H1 (cell line): ENCODE measurements around the gene PLP2. TPM values are rescaled to one million over a fixed set of nuclear protein-coding genes. Genes with fewer than 3 reads are reported as not detected.

Source experiments
- CTCF ChIA-PET: fragments of 300-600 bp; sonication (Branson Sonifier 250); formaldehyde crosslinking; loops from one replicate; lab custom pipeline; 2021; ENCODE audit not compliant: partially characterized antibody; lab: Charles Lee
- POLR2A ChIA-PET: fragments of 300-600 bp; sonication (Branson Sonifier 250); formaldehyde crosslinking; loops from one replicate; lab custom pipeline; 2021; ENCODE audit warnings: inconsistent platforms; ENCODE audit not compliant: partially characterized antibody; lab: Charles Lee
- DNase-seq, 2 experiments: peaks; one replicate each; pipeline versions ENCODE4 v3.0.0 to v3.0.0-alpha.2; 2010 to 2022; ENCODE audit warnings: low spot score in 2 of 2, low read depth in 1 of 2, mixed read lengths in 1 of 2
- FAIRE-seq: peaks from 2 replicates; lab custom pipeline; 2011; peaks lifted over from hg19 to GRCh38; lab: Jason Lieb, UNC
- H2AFZ ChIP-seq: 2 replicates; pipeline ENCODE4 v1.8.1; 2012; ENCODE audit warnings: low read length, inconsistent platforms
- H2AK5ac ChIP-seq: 2 replicates; pipeline ENCODE4 v1.6.1; 2013; ENCODE audit warnings: low read depth, low read length
- H2BK120ac ChIP-seq: replicated peaks from 2 replicates; pipeline ENCODE3; 2013; ENCODE audit warnings: low read depth, low read length, inconsistent platforms
- H2BK12ac ChIP-seq: 2 replicates; pipeline ENCODE4 v1.6.1; 2013; ENCODE audit warnings: low read depth, low read length
- H2BK15ac ChIP-seq: 2 replicates; pipeline ENCODE4 v1.6.1; 2013; ENCODE audit warnings: low read length
- H2BK20ac ChIP-seq: 2 replicates; pipeline ENCODE4 v1.6.1; 2013; ENCODE audit warnings: low read length
- H2BK5ac ChIP-seq: 2 replicates; pipeline ENCODE4 v1.6.1; 2013; ENCODE audit warnings: low read depth, low read length
- H3K14ac ChIP-seq: 2 replicates; pipeline ENCODE4 v1.6.1; 2013; ENCODE audit warnings: inconsistent platforms; ENCODE audit not compliant: insufficient read length
- H3K18ac ChIP-seq: 2 replicates; pipeline ENCODE4 v1.6.1; 2013; ENCODE audit warnings: low read length; ENCODE audit errors: extremely low read depth
- H3K23ac ChIP-seq: 2 replicates; pipeline ENCODE4 v1.6.1; 2013; ENCODE audit warnings: inconsistent platforms; ENCODE audit not compliant: insufficient read length
- H3K23me2 ChIP-seq: 2 replicates; pipeline ENCODE4 v1.6.1; 2013; ENCODE audit warnings: low read depth, low read length
- H3K27ac ChIP-seq: 2 replicates; pipeline ENCODE4 v1.6.1; 2011; ENCODE audit warnings: low read depth, low read length, inconsistent platforms
- H3K27me3 ChIP-seq, 4 experiments: replicated peaks in 1 of 4; 1 replicate in 1 of 4; 2 replicates in 3 of 4; pipeline versions ENCODE4 v1.6.1 to v1.8.1; 2011 to 2013; ENCODE audit warnings: low read length in 3 of 4, mild to moderate bottlenecking in 3 of 4, inconsistent platforms in 2 of 4, mixed read lengths in 2 of 4, moderate library complexity in 1 of 4; ENCODE audit not compliant: control insufficient read depth in 3 of 4, insufficient read depth in 3 of 4; ENCODE audit errors: extremely low read depth in 1 of 4
- H3K36me3 ChIP-seq, 4 experiments: 2 replicates each; pipeline versions ENCODE4 v1.6.1 to v1.8.1; 2011 to 2013; ENCODE audit warnings: mild to moderate bottlenecking in 4 of 4, low read length in 3 of 4, moderate library complexity in 2 of 4, control low read depth in 1 of 4, inconsistent platforms in 1 of 4; ENCODE audit not compliant: insufficient read depth in 4 of 4, control insufficient read depth in 2 of 4
- H3K4ac ChIP-seq: replicated peaks from 2 replicates; pipeline ENCODE3; 2013; ENCODE audit warnings: low read length, low read depth, mixed read lengths, inconsistent platforms; ENCODE audit not compliant: insufficient read length
- H3K4me1 ChIP-seq, 4 experiments: replicated peaks in 1 of 4; 1 replicate in 1 of 4; 2 replicates in 3 of 4; pipeline versions ENCODE4 v1.6.1 to v1.8.1; 2011 to 2013; ENCODE audit warnings: low read length in 3 of 4, inconsistent platforms in 2 of 4, mixed read lengths in 1 of 4; ENCODE audit not compliant: insufficient read depth in 4 of 4, control insufficient read depth in 3 of 4
- H3K4me2 ChIP-seq, 2 experiments: 2 replicates each; pipeline versions ENCODE4 v1.6.1 to v1.8.1; 2011 to 2013; ENCODE audit warnings: low read depth in 2 of 2, low read length in 2 of 2, control low read depth in 1 of 2, inconsistent platforms in 1 of 2, mild to moderate bottlenecking in 1 of 2; ENCODE audit not compliant: insufficient read depth in 1 of 2
- H3K4me3 ChIP-seq, 4 experiments: fragments of 200-600, 300-600 bp in 1 of 4; sonication (generic), shearing (Covaris generic), sonication (Bioruptor Twin) in 1 of 4; 2 replicates each; pipeline versions ENCODE4 v1.5.1 to v1.8.1; 2011 to 2016; ENCODE audit warnings: low read length in 4 of 4, low read depth in 3 of 4, control low read depth in 2 of 4, inconsistent platforms in 2 of 4, mild to moderate bottlenecking in 2 of 4, mixed read lengths in 1 of 4, moderate library complexity in 1 of 4; ENCODE audit not compliant: insufficient read depth in 2 of 4; ENCODE audit errors: extremely low read depth in 1 of 4
- H3K56ac ChIP-seq: replicated peaks from 2 replicates; pipeline ENCODE3; 2013; ENCODE audit warnings: low read depth, mild to moderate bottlenecking, mixed read lengths, low read length, inconsistent platforms; ENCODE audit not compliant: insufficient read length
- H3K79me1 ChIP-seq: 2 replicates; pipeline ENCODE4 v1.6.1; 2013; ENCODE audit warnings: low read depth, low read length, control low read depth
- H3K79me2 ChIP-seq, 2 experiments: 2 replicates each; pipeline versions ENCODE4 v1.6.1 to v1.8.1; 2012 to 2013; ENCODE audit warnings: low read length in 2 of 2, mild to moderate bottlenecking in 2 of 2, inconsistent platforms in 1 of 2; ENCODE audit not compliant: insufficient read depth in 2 of 2, control insufficient read depth in 1 of 2
- H3K9ac ChIP-seq, 4 experiments: replicated peaks in 1 of 4; 1 replicate in 1 of 4; 2 replicates in 3 of 4; pipeline versions ENCODE4 v1.6.1 to v1.8.1; 2011 to 2013; ENCODE audit warnings: low read depth in 3 of 4, low read length in 3 of 4, control low read depth in 2 of 4, mild to moderate bottlenecking in 2 of 4, moderate library complexity in 2 of 4, inconsistent platforms in 1 of 4; ENCODE audit errors: extremely low read depth in 1 of 4
- H3K9me3 ChIP-seq, 2 experiments: 2 replicates each; pipeline versions ENCODE4 v1.6.1 to v1.8.1; 2012 to 2013; ENCODE audit warnings: mild to moderate bottlenecking in 2 of 2, moderate library complexity in 2 of 2, control low read depth in 1 of 2, inconsistent platforms in 1 of 2, low read depth in 1 of 2, low read length in 1 of 2, mixed read lengths in 1 of 2; ENCODE audit not compliant: insufficient read depth in 2 of 2
- H4K20me1 ChIP-seq, 2 experiments: replicated peaks in 1 of 2; 2 replicates each; pipeline versions ENCODE3 to v1.8.1; 2011 to 2013; ENCODE audit warnings: inconsistent platforms in 2 of 2, low read length in 2 of 2, mild to moderate bottlenecking in 1 of 2; ENCODE audit not compliant: insufficient read depth in 2 of 2, control insufficient read depth in 1 of 2
- H4K5ac ChIP-seq: 2 replicates; pipeline ENCODE4 v1.6.1; 2013; ENCODE audit warnings: low read length, low read depth, mixed read lengths, inconsistent platforms; ENCODE audit not compliant: insufficient read length
- H4K8ac ChIP-seq: 2 replicates; pipeline ENCODE4 v1.8.0; 2013; ENCODE audit warnings: mild to moderate bottlenecking, moderate library complexity, low read length, inconsistent platforms; ENCODE audit not compliant: insufficient read depth; ENCODE audit errors: extremely low read depth
- H4K91ac ChIP-seq: replicated peaks from 2 replicates; pipeline ENCODE3; 2013; ENCODE audit warnings: low read length, mixed read lengths, inconsistent platforms; ENCODE audit not compliant: insufficient read length
- ASH2L ChIP-seq: fragments of 200-600, 300-600 bp; sonication (generic); IDR thresholded peaks from one replicate; pipeline ENCODE4 v1.7.1; 2017; ENCODE audit warnings: low read length
- CBX8 ChIP-seq: fragments of 300-800, 300-1000 bp; sonication (generic); IDR thresholded peaks from 2 replicates; pipeline ENCODE4 v1.7.1; 2016; ENCODE audit warnings: low read depth, low read length, borderline replicate concordance
- CTBP2 ChIP-seq: IDR thresholded peaks from 2 replicates; pipeline ENCODE4 v1.7.0; 2011; ENCODE audit warnings: borderline replicate concordance, mild to moderate bottlenecking, moderate library complexity, mixed read lengths, low read length; ENCODE audit not compliant: insufficient read depth, insufficient read length
- RNF2 ChIP-seq: fragments of 200-900, 300-1000 bp; sonication (generic); IDR thresholded peaks from 2 replicates; pipeline ENCODE4 v1.7.1; 2016; ENCODE audit warnings: borderline replicate concordance, low read depth, mild to moderate bottlenecking, antibody characterized with exemption, low read length; ENCODE audit not compliant: poor library complexity, severe bottlenecking; ENCODE audit errors: missing control alignments
- SIN3A ChIP-seq, 2 experiments: IDR thresholded peaks in 1 of 2; conservative IDR thresholded peaks in 1 of 2; 2 replicates each; pipeline ENCODE4 v1.6.1; 2011 to 2012; ENCODE audit warnings: low read length in 2 of 2, improper control_type of control experiment in 1 of 2, low read depth in 1 of 2, mild to moderate bottlenecking in 1 of 2
- SP4 ChIP-seq: IDR thresholded peaks from 2 replicates; pipeline ENCODE4 v1.6.1; 2012; ENCODE audit warnings: low read length, inconsistent platforms
- TAF7 ChIP-seq: optimal IDR thresholded peaks from 2 replicates; pipeline ENCODE3; 2011; ENCODE audit warnings: low read depth, mild to moderate bottlenecking, inconsistent platforms, low read length, moderate library complexity, borderline replicate concordance
- USF2 ChIP-seq: IDR thresholded peaks from 2 replicates; pipeline ENCODE4 v1.6.1; 2011; ENCODE audit warnings: low read length, improper control_type of control experiment
- YY1 ChIP-seq: IDR thresholded peaks from 2 replicates; pipeline ENCODE4 v1.6.1; 2011; ENCODE audit warnings: low read depth, mild to moderate bottlenecking, low read length
- WGBS, 2 experiments: shearing (Covaris generic) in 1 of 2; methylation state at CpG; one replicate each; pipeline versions ENCODE4 v1.1.6 to v1.1.7; 2013 to 2015; ENCODE audit warnings: low lambda C conversion rate in 2 of 2, mixed read lengths in 2 of 2, inconsistent platforms in 1 of 2, low coverage in 1 of 2, missing lambda C conversion rate in 1 of 2; ENCODE audit not compliant: insufficient replicate concordance in 2 of 2, insufficient coverage in 1 of 2, insufficient read length in 1 of 2; ENCODE audit errors: extremely low coverage in 1 of 2, missing lambda C conversion rate in 1 of 2; 5-methylcytosine and 5-hydroxymethylcytosine counted together
- polyA plus RNA-seq, 7 experiments: library from polyadenylated mRNA; depleted of rRNA in 3 of 7; stranded (reverse) in 5 of 7; unstranded in 2 of 7; fragments of >200 nt in 5 of 7; fragments of 200-250 nt in 2 of 7; gene quantifications; 1 replicate in 5 of 7; 2 replicates in 1 of 7; 4 replicates in 1 of 7; pipeline versions ENCODE4 v1.2.1 to v1.2.3, GENCODE V29; 2011 to 2013; ENCODE audit warnings: missing spikeins in 2 of 7, mixed read lengths in 2 of 7
- total RNA-seq: library from RNA; stranded (reverse); fragmentation: NEBNext Ultra II Directional; extraction: Animal tissue kit (Norgen Biotek cat#: 25700); gene quantifications from 2 replicates; pipeline ENCODE4 v1.2.1, GENCODE V29; 2021

Gene PLP2
- total and polyA plus RNA-seq, 2 of the 8 experiments (the other 6 are each of a cell fraction or from before 2014, with no cell fraction given) = 10.3 to 23.4 TPM

GRCh38 chrX:49164589-49165360, 6.9 kb upstream of the PLP2 start:
- H3K56ac ChIP-seq = peak overlapping the region; percentile 10
- H3K14ac ChIP-seq = no peak overlapping the region
- peaks cover 9% of the 10 kb centered on the region; the same call in 1 of the 2 replicates for H3K23me2 ChIP-seq
- no peak overlapping the region for H2BK12ac ChIP-seq
- H2AFZ ChIP-seq = no peak overlapping the region
- H3K4ac ChIP-seq = no peak overlapping the region
- H3K4me1 ChIP-seq = peaks cover 0 to 12% (median 4%) of the 10 kb centered on the region in 4 experiments; a peak in 4 of 7 replicates
- no peaks in the 10 kb centered on the region for H3K79me2 ChIP-seq
- no peaks in the 10 kb centered on the region for H3K36me3 ChIP-seq
- no peak for FAIRE-seq
- H2BK5ac ChIP-seq = no peak overlapping the region
- no peak overlapping the region for H2BK15ac ChIP-seq
- peak overlapping the region in 1 of 4 experiments; percentile 64; a peak in 1 of 8 replicates for H3K4me3 ChIP-seq
- no peak overlapping the region for H4K5ac ChIP-seq
- H3K9ac ChIP-seq = no peak overlapping the region
- 89% methylated on average over 18 of the region's 31 CpGs; no CpG with 5 or more reads in 1 of the 2 experiments for WGBS, 2 experiments
- H4K91ac ChIP-seq = no peak overlapping the region
- peaks cover 0 to 8% (median 4%) of the 10 kb centered on the region in 4 experiments; a peak in 4 of 7 replicates for H3K27me3 ChIP-seq
- no peak overlapping the region for H2BK120ac ChIP-seq
- no peak for DNase-seq
- POLR2A ChIA-PET = interaction anchor here (0.7 to 1.2 kb wide), 2 partner anchors 22 to 26 kb away, joined by 3 read pairs; no protein-coding TSS in a partner anchor
- H3K27ac ChIP-seq = no peak overlapping the region
- no peak overlapping the region for H2AK5ac ChIP-seq
- CTCF ChIA-PET = interaction anchor here (1.1 to 5.0 kb wide), 4 partner anchors 9 to 28 kb away, joined by 4 to 14 read pairs (median 6); no protein-coding TSS in a partner anchor
- H3K4me2 ChIP-seq = peak overlapping the region in 1 of 2 experiments; percentile 22; a peak in 1 of 4 replicates
- no peaks in the 10 kb centered on the region for H3K79me1 ChIP-seq
- no peaks in the 10 kb centered on the region for H4K20me1 ChIP-seq
- no peak overlapping the region for H3K18ac ChIP-seq
- no peak overlapping the region for H3K23ac ChIP-seq
- no peak overlapping the region for H4K8ac ChIP-seq
- H3K9me3 ChIP-seq = no peaks in the 10 kb centered on the region
- H2BK20ac ChIP-seq = no peak overlapping the region
- TF ChIP-seq SIN3A (conservative IDR thresholded peaks at IDR 0.05 in 1 of 2, IDR thresholded peaks at IDR 0.05 in 1 of 2; ENCODE audit: low read depth in 1 of 2, low read length in 2 of 2) (no peak), SP4 (no peak), RNF2 (no peak), ASH2L (no peak), USF2 (no peak), CTBP2 (no peak), YY1 (no peak), CBX8 (no peak), TAF7 (no peak)
